B cell (primary cell): ENCODE measurements around the gene SERGEF. TPM values are rescaled to one million over a fixed set of nuclear protein-coding genes. Genes with fewer than 3 reads are reported as not detected.

Experiments
- ATAC-seq: fragments of 200-7000 bp; cut with Tn5 transposase; one replicate; pipeline ENCODE4 v1.10.0; 2021; ENCODE audit warnings: low read depth, mild to moderate bottlenecking, moderate number of reproducible peaks, moderate library complexity
- CTCF ChIA-PET: fragments of 350-600 bp; sonication (Branson Sonifier 250); formaldehyde crosslinking; loops from one replicate; lab custom pipeline; 2021; ENCODE audit warnings: antibody characterized with exemption, inconsistent platforms; lab: Charles Lee
- POLR2A ChIA-PET: fragments of 350-600 bp; sonication (Branson Sonifier 250); formaldehyde crosslinking; loops from one replicate; lab custom pipeline; 2021; ENCODE audit warnings: antibody characterized with exemption; lab: Charles Lee
- DNase-seq: peaks from one replicate; pipeline ENCODE4 v3.0.0; 2013
- H2AFZ ChIP-seq: 2 replicates; pipeline ENCODE4 v1.6.1; 2012; ENCODE audit warnings: mild to moderate bottlenecking, low read depth, low read length; ENCODE audit not compliant: insufficient read depth, poor library complexity, severe bottlenecking
- H3K27ac ChIP-seq, 2 donors: 1 replicate in 1 of 2; 2 replicates in 1 of 2; pipeline ENCODE4 v1.5.1; 2012 to 2013; ENCODE audit warnings: low read length in 2 of 2, mild to moderate bottlenecking in 2 of 2, moderate library complexity in 1 of 2
- H3K27me3 ChIP-seq, 4 experiments: fragments of 200-600 bp in 1 of 4; sonication (generic) in 1 of 4; replicated peaks in 1 of 4; 1 replicate in 2 of 4; 2 replicates in 2 of 4; pipeline versions ENCODE4 v1.6.1 to v1.7.0; 2013 to 2016; ENCODE audit warnings: low read length in 3 of 4, mild to moderate bottlenecking in 2 of 4, mixed read lengths in 1 of 4, moderate library complexity in 1 of 4; ENCODE audit not compliant: insufficient read depth in 4 of 4, control insufficient read depth in 3 of 4; ENCODE audit errors: control extremely low read depth in 1 of 4
- H3K36me3 ChIP-seq, 2 experiments: replicated peaks in 1 of 2; 1 replicate in 1 of 2; 2 replicates in 1 of 2; pipeline versions ENCODE4 v1.6.1 to v1.7.1; 2013; ENCODE audit warnings: low read length in 1 of 2; ENCODE audit not compliant: insufficient read depth in 2 of 2, control insufficient read depth in 1 of 2; ENCODE audit errors: control extremely low read depth in 1 of 2, extremely low read depth in 1 of 2
- H3K4me1 ChIP-seq, 2 donors: fragments of 200-600 bp in 1 of 2; sonication (generic) in 1 of 2; 1 replicate in 1 of 2; 2 replicates in 1 of 2; pipeline versions ENCODE4 v1.5.1 to v1.6.1; 2013 to 2017; ENCODE audit warnings: low read length in 2 of 2; ENCODE audit not compliant: control insufficient read depth in 2 of 2, insufficient read depth in 2 of 2
- H3K4me2 ChIP-seq: replicated peaks from 2 replicates; pipeline ENCODE3; 2012; ENCODE audit warnings: mild to moderate bottlenecking, low read depth, low read length; ENCODE audit not compliant: poor library complexity, severe bottlenecking
- H3K4me3 ChIP-seq, 5 experiments: fragments of 200-600 bp in 1 of 5; sonication (generic) in 1 of 5; 1 replicate in 3 of 5; 2 replicates in 2 of 5; pipeline versions ENCODE4 v1.5.1 to v1.7.0; 2011 to 2016; ENCODE audit warnings: low read length in 4 of 5, mild to moderate bottlenecking in 4 of 5, low read depth in 2 of 5, control low read depth in 1 of 5, moderate library complexity in 1 of 5; ENCODE audit not compliant: insufficient read depth in 1 of 5; ENCODE audit errors: control extremely low read depth in 1 of 5, extremely low read depth in 1 of 5
- H3K79me2 ChIP-seq: fragments of 200-600 bp; sonication (generic); one replicate; pipeline ENCODE4 v1.6.0; 2016; ENCODE audit warnings: low read length; ENCODE audit not compliant: control insufficient read depth, insufficient read depth
- H3K9ac ChIP-seq: fragments of 200-600 bp; sonication (generic); 2 replicates; pipeline ENCODE4 v1.6.1; 2017; ENCODE audit warnings: mild to moderate bottlenecking, low read length, moderate library complexity
- H3K9me3 ChIP-seq, 3 donors: one replicate each; pipeline versions ENCODE4 v1.6.1 to v1.7.1; 2013; ENCODE audit warnings: low read length in 2 of 3; ENCODE audit not compliant: control insufficient read depth in 2 of 3, insufficient read depth in 1 of 3; ENCODE audit errors: control extremely low read depth in 1 of 3
- H4K20me1 ChIP-seq: 2 replicates; pipeline ENCODE4 v1.6.0; 2012; ENCODE audit warnings: mild to moderate bottlenecking, low read length; ENCODE audit not compliant: insufficient read depth, control insufficient read depth, poor library complexity, severe bottlenecking
- H3K27ac Mint-ChIP-seq: one replicate; pipeline ENCODE4 v1.8.0; 2021; ENCODE audit warnings: mixed read lengths
- H3K27me3 Mint-ChIP-seq: one replicate; pipeline ENCODE4 v1.8.0; 2021; ENCODE audit warnings: mixed read lengths
- H3K4me1 Mint-ChIP-seq: one replicate; pipeline ENCODE4 v1.8.0; 2021; ENCODE audit warnings: mixed read lengths
- H3K4me3 Mint-ChIP-seq: one replicate; pipeline ENCODE4 v1.8.0; 2021; ENCODE audit warnings: mixed read lengths
- H3K9me3 Mint-ChIP-seq: one replicate; pipeline ENCODE4 v1.8.0; 2022; ENCODE audit warnings: mixed read lengths; ENCODE audit not compliant: insufficient read depth
- EZH2 ChIP-seq: IDR thresholded peaks from 2 replicates; pipeline ENCODE4 v1.6.1; 2012; ENCODE audit warnings: borderline replicate concordance, low read depth, mild to moderate bottlenecking, moderate library complexity, low read length; ENCODE audit not compliant: insufficient read depth, poor library complexity, severe bottlenecking
- WGBS: methylation state at CpG from one replicate; pipeline ENCODE4 v1.1.5; 2013; ENCODE audit warnings: missing lambda C conversion rate; ENCODE audit not compliant: insufficient coverage; 5-methylcytosine and 5-hydroxymethylcytosine counted together
- intact Hi-C: fragments of 100-400 bp; cut with micrococcal nuclease; formaldehyde crosslinking; loops from one replicate; pipeline ENCODE4 v1.10.0; 2022
- polyA plus RNA-seq: library from polyadenylated mRNA; depleted of rRNA; stranded (reverse); fragments of >200 nt; gene quantifications from 2 replicates; pipeline ENCODE4 v1.2.3, GENCODE V29; 2012
- total RNA-seq, 2 donors: library from RNA; stranded (reverse); fragments of 120-200 nt in 1 of 2; gene quantifications; 1 replicate in 1 of 2; 2 replicates in 1 of 2; pipeline versions ENCODE4 v1.2.3 to v1.2.4, GENCODE V29; 2013 to 2022
- TF ChIP-seq, protein P1 (sequence below): fragments of 200-600 bp; IDR thresholded peaks from one replicate; pipeline ENCODE4 v1.8.0; 2022; ENCODE audit warnings: antibody characterized with exemption, mild to moderate bottlenecking

SERGEF gene
- total and polyA plus RNA-seq, 2 donors (not counting 1 experiment from before 2014, with no cell fraction given) = 24.2 to 54.3 TPM

DNA sequence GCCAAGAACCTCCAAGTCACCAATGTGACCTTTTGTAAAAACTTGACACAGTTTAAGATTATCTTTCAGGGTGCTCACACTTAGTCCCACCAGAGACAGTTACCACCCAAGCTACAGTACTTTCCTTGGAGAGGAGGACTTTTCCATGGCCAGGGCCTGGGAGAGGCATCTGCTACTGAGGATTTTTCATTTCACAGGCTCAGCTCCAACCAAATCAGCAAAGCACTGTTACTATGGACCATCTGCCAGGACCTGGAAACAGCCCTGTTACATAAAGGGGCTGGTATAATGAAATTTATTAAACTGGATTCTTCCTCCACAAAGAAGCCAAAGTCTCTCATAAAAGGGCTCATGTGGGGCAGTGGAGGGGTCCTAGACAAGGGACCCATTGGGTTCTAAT is 38.6 kb downstream of the SERGEF start:
- Mint-ChIP-seq H3K27ac (no peak overlapping the region), H3K4me1 (no peaks in the 10 kb centered on the region), H3K4me3 (no peak overlapping the region), H3K27me3 (no peaks in the 10 kb centered on the region), H3K9me3 (peaks cover 3% of the 10 kb centered on the region)
- H3K36me3 ChIP-seq = peaks cover 0 to 47% of the 10 kb centered on the region in 2 experiments
- H3K4me1 ChIP-seq = no peaks in the 10 kb centered on the region
- H3K9ac ChIP-seq = no peak overlapping the region
- ChIA-PET CTCF (interaction anchor here (0.6 to 1.6 kb wide), 2 partner anchors 243 to 890 kb away, joined by 3 to 5 read pairs; no protein-coding TSS in a partner anchor), POLR2A (no interaction called here)
- H3K27ac ChIP-seq = no peak overlapping the region
- H3K4me2 ChIP-seq = no peak overlapping the region
- TF ChIP-seq, protein P1, sequence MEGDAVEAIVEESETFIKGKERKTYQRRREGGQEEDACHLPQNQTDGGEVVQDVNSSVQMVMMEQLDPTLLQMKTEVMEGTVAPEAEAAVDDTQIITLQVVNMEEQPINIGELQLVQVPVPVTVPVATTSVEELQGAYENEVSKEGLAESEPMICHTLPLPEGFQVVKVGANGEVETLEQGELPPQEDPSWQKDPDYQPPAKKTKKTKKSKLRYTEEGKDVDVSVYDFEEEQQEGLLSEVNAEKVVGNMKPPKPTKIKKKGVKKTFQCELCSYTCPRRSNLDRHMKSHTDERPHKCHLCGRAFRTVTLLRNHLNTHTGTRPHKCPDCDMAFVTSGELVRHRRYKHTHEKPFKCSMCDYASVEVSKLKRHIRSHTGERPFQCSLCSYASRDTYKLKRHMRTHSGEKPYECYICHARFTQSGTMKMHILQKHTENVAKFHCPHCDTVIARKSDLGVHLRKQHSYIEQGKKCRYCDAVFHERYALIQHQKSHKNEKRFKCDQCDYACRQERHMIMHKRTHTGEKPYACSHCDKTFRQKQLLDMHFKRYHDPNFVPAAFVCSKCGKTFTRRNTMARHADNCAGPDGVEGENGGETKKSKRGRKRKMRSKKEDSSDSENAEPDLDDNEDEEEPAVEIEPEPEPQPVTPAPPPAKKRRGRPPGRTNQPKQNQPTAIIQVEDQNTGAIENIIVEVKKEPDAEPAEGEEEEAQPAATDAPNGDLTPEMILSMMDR = no peak
- TF ChIP-seq EZH2 = no peak
- H3K27me3 ChIP-seq = no peaks in the 10 kb centered on the region
- ATAC-seq (no peak), DNase-seq (no peak)
- H3K79me2 ChIP-seq = no peaks in the 10 kb centered on the region
- H3K9me3 ChIP-seq = peaks cover 0 to 6% (median 0%) of the 10 kb centered on the region in 3 donors
- no peak overlapping the region for H3K4me3 ChIP-seq
- H4K20me1 ChIP-seq = no peaks in the 10 kb centered on the region
- intact Hi-C loops = no loop called here
- no peak overlapping the region for H2AFZ ChIP-seq

GRCh38 chr11:17972987-17973386 is 39.9 kb downstream of the SERGEF start:
- Mint-ChIP-seq H3K27me3 (no peaks in the 10 kb centered on the region), H3K9me3 (peaks cover 3% of the 10 kb centered on the region), H3K4me3 (no peak overlapping the region), H3K4me1 (no peaks in the 10 kb centered on the region), H3K27ac (no peak overlapping the region)
- ChIA-PET POLR2A (no interaction called here), CTCF (interaction anchor here (0.7 to 0.9 kb wide), 2 partner anchors 13 to 32 kb away, joined by 3 to 4 read pairs; no protein-coding TSS in a partner anchor)
- Histone ChIP-seq H3K9ac (no peak overlapping the region), H3K4me1 (no peaks in the 10 kb centered on the region), H3K9me3 (peaks cover 0 to 6% (median 0%) of the 10 kb centered on the region in 3 donors), H3K79me2 (no peaks in the 10 kb centered on the region), H3K4me2 (no peak overlapping the region), H3K27me3 (no peaks in the 10 kb centered on the region), H3K27ac (no peak overlapping the region), H2AFZ (no peak overlapping the region), H4K20me1 (no peaks in the 10 kb centered on the region), H3K36me3 (peaks cover 0 to 46% of the 10 kb centered on the region in 2 experiments), H3K4me3 (no peak overlapping the region)
- DNase-seq (no peak), ATAC-seq (no peak)
- intact Hi-C loops = no loop called here
- TF ChIP-seq, protein P1 = no peak
- TF ChIP-seq EZH2 = no peak
- 95% methylated on average over 5 of the region's 5 CpGs for WGBS
